Urinary bladder (tissue), 2 donors: ENCODE measurements around the gene ASB3. TPM values are rescaled to one million over a fixed set of nuclear protein-coding genes. Genes with fewer than 3 reads are reported as not detected.

Source experiments
- polyA plus RNA-seq: library from polyadenylated mRNA; stranded (reverse); fragments of 200-250 nt; gene quantifications from one replicate; pipeline ENCODE4 v1.2.3, GENCODE V29; 2013
- total RNA-seq: library from RNA; depleted of rRNA; stranded (reverse); fragments of >200 nt; gene quantifications from one replicate; pipeline ENCODE4 v1.2.3, GENCODE V29; 2014
- donor health status: healthy.

ASB3 gene
- total and polyA plus RNA-seq, 2 donors = 9.0 to 51.2 TPM

Other genes starting within 250 kb of the ASB3 start
- 2.3 TPM for gene CHAC2, start 19.1 kb downstream of the ASB3 start, total RNA-seq
- 1.4 TPM for gene CHAC2, start 19.1 kb downstream of the ASB3 start, polyA plus RNA-seq
- 97.7 TPM for gene ERLEC1, start 91 bp upstream of the ASB3 start, total RNA-seq
- gene ERLEC1, start 91 bp upstream of the ASB3 start, polyA plus RNA-seq = 49.7 TPM
- gene GPR75, start 73.0 kb upstream of the ASB3 start, total RNA-seq = 2.7 TPM
- gene GPR75, start 73.0 kb upstream of the ASB3 start, polyA plus RNA-seq = 0.81 TPM
- 100 TPM for gene PSME4, start 184.0 kb upstream of the ASB3 start, total RNA-seq
- 19.6 TPM for gene PSME4, start 184.0 kb upstream of the ASB3 start, polyA plus RNA-seq